ENCODE results near the gene BTN1A1. TPM values are rescaled to one million over a fixed set of nuclear protein-coding genes. Genes with fewer than 3 reads are reported as not detected.
A peak's percentile ranks its signal among the peaks of the same experiment; 100 is the strongest.

Gene BTN1A1
- total and polyA plus RNA-seq, 9 of the 15 experiments (the other 6 are each of a cell fraction or from before 2014, with no cell fraction given): 0.01 to 0.15 (median 0.06) TPM; not detected in 4

DNA sequence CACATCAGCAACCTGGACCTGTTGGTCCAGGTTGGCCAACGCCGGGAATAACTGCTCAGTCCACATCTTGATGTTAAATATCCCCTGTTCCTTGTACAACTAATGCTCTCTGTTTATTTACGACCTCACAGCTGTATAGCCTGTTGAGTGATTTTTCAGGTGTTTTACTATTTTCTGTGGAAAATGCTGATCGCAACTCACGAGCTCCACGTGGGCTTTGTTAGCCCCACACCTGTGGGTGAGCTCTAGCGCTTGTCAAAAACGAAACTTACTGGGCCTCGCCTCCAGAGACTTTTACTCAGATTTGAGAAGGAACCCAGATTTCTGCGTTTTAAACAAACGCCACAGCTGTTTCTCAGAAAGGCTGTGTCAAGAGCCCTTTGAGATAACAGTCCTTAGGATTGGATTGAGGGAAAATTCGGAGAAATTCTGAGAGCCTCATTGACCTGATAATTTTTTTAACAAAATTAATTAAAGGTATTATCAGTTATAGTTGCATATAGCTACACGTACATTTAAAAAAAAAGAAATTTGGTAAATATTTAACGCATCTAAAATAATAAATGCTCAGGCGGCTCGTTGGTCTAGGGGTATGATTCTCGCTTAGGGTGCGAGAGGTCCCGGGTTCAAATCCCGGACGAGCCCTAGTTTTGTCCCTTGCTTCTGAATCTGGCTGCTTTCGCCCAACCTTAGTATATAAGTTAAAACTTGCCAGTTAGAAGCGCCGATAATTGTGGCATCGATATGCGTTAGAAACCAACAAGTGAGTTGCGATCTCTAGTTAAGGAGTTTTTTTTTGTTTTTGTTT, 54.8 kb downstream of the BTN1A1 start (continued):
- TF ChIP-seq ZNF316 (IDR thresholded peaks at IDR 0.05) (no peak), SMARCA4 (IDR thresholded peaks at IDR 0.05) (no peak), TOE1 (IDR thresholded peaks at IDR 0.05; ENCODE audit: borderline replicate concordance) (no peak), TOE1 (CRISPR knock-in tag; IDR thresholded peaks at IDR 0.05; ENCODE audit: borderline replicate concordance, low read depth) (no peak), BRCA1 (IDR thresholded peaks at IDR 0.05) (no peak), BRCA1 (CRISPR knock-in tag; IDR thresholded peaks at IDR 0.05) (no peak), RCOR1 (IDR thresholded peaks at IDR 0.05; ENCODE audit: borderline replicate concordance in 1 of 2, low read depth in 2 of 2, low read length in 2 of 2) (peak in 1 of 2 experiments; percentile 61; a peak in 3 of 4 replicates), ATF7 (IDR thresholded peaks at IDR 0.05) (no peak), KLF13 (tag; IDR thresholded peaks at IDR 0.05; ENCODE audit: borderline replicate concordance, low read depth) (peak; percentile 20; the same call in 1 of the 2 replicates), POLR2G (IDR thresholded peaks at IDR 0.05; ENCODE audit: low read depth, low read length) (no peak), KDM4B (IDR thresholded peaks at IDR 0.05; ENCODE audit: borderline replicate concordance in 2 of 2, low read depth in 1 of 2) (no peak; a peak in 1 of 4 replicates), LCOR (CRISPR knock-in tag; IDR thresholded peaks at IDR 0.05) (no peak), ZNF384 (IDR thresholded peaks at IDR 0.05; ENCODE audit: low read depth, low read length) (peak; percentile 89)
- TF ChIP-seq, protein P1, sequence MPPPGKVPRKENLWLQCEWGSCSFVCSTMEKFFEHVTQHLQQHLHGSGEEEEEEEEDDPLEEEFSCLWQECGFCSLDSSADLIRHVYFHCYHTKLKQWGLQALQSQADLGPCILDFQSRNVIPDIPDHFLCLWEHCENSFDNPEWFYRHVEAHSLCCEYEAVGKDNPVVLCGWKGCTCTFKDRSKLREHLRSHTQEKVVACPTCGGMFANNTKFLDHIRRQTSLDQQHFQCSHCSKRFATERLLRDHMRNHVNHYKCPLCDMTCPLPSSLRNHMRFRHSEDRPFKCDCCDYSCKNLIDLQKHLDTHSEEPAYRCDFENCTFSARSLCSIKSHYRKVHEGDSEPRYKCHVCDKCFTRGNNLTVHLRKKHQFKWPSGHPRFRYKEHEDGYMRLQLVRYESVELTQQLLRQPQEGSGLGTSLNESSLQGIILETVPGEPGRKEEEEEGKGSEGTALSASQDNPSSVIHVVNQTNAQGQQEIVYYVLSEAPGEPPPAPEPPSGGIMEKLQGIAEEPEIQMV (tag; conservative IDR thresholded peaks at IDR 0.05; ENCODE audit: low read depth): no peak
- TF ChIP-seq, protein P2, sequence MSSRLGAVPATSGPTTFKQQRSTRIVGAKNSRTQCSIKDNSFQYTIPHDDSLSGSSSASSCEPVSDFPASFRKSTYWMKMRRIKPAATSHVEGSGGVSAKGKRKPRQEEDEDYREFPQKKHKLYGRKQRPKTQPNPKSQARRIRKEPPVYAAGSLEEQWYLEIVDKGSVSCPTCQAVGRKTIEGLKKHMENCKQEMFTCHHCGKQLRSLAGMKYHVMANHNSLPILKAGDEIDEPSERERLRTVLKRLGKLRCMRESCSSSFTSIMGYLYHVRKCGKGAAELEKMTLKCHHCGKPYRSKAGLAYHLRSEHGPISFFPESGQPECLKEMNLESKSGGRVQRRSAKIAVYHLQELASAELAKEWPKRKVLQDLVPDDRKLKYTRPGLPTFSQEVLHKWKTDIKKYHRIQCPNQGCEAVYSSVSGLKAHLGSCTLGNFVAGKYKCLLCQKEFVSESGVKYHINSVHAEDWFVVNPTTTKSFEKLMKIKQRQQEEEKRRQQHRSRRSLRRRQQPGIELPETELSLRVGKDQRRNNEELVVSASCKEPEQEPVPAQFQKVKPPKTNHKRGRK (tag; IDR thresholded peaks at IDR 0.05): no peak
- TF ChIP-seq, protein P3, sequence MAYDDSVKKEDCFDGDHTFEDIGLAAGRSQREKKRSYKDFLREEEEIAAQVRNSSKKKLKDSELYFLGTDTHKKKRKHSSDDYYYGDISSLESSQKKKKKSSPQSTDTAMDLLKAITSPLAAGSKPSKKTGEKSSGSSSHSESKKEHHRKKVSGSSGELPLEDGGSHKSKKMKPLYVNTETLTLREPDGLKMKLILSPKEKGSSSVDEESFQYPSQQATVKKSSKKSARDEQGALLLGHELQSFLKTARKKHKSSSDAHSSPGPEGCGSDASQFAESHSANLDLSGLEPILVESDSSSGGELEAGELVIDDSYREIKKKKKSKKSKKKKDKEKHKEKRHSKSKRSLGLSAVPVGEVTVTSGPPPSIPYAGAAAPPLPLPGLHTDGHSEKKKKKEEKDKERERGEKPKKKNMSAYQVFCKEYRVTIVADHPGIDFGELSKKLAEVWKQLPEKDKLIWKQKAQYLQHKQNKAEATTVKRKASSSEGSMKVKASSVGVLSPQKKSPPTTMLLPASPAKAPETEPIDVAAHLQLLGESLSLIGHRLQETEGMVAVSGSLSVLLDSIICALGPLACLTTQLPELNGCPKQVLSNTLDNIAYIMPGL (CRISPR knock-in tag; IDR thresholded peaks at IDR 0.05): no peak
- TF ChIP-seq, protein P4, sequence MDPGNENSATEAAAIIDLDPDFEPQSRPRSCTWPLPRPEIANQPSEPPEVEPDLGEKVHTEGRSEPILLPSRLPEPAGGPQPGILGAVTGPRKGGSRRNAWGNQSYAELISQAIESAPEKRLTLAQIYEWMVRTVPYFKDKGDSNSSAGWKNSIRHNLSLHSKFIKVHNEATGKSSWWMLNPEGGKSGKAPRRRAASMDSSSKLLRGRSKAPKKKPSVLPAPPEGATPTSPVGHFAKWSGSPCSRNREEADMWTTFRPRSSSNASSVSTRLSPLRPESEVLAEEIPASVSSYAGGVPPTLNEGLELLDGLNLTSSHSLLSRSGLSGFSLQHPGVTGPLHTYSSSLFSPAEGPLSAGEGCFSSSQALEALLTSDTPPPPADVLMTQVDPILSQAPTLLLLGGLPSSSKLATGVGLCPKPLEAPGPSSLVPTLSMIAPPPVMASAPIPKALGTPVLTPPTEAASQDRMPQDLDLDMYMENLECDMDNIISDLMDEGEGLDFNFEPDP (CRISPR knock-in tag; IDR thresholded peaks at IDR 0.05): no peak
- TF ChIP-seq, protein P5, sequence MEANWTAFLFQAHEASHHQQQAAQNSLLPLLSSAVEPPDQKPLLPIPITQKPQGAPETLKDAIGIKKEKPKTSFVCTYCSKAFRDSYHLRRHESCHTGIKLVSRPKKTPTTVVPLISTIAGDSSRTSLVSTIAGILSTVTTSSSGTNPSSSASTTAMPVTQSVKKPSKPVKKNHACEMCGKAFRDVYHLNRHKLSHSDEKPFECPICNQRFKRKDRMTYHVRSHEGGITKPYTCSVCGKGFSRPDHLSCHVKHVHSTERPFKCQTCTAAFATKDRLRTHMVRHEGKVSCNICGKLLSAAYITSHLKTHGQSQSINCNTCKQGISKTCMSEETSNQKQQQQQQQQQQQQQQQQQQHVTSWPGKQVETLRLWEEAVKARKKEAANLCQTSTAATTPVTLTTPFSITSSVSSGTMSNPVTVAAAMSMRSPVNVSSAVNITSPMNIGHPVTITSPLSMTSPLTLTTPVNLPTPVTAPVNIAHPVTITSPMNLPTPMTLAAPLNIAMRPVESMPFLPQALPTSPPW (CRISPR knock-in tag; IDR thresholded peaks at IDR 0.05): no peak
